Cardiac muscle cell (in vitro differentiated cells and primary cell): ENCODE results near the gene GMEB1. TPM values are rescaled to one million over a fixed set of nuclear protein-coding genes. Genes with fewer than 3 reads are reported as not detected.
"Not testable (repeated sequence)": the region's sequence is repeated elsewhere in the genome, so short reads cannot be mapped to it uniquely, and the experiment has no call there.

Source experiments
- DNase-seq, 2 donors: peaks; one replicate each; pipeline versions ENCODE4 v3.0.0 to v3.0.0-alpha.2; 2010 to 2017; ENCODE audit warnings: low read depth in 1 of 2, low spot score in 1 of 2
- H3K27ac ChIP-seq: fragments of 200-600 bp; sonication (generic); 2 replicates; pipeline ENCODE4 v1.5.1; 2016
- H3K27me3 ChIP-seq: fragments of 200-600 bp; sonication (generic); 2 replicates; pipeline ENCODE4 v1.6.0; 2016; ENCODE audit warnings: control low read depth
- H3K36me3 ChIP-seq: fragments of 200-600 bp; sonication (generic); 2 replicates; pipeline ENCODE4 v1.5.1; 2016; ENCODE audit warnings: control low read depth
- H3K4me1 ChIP-seq: fragments of 200-600 bp; sonication (generic); 2 replicates; pipeline ENCODE4 v1.8.1; 2017; ENCODE audit warnings: low read depth, mild to moderate bottlenecking, mixed run types
- H3K4me3 ChIP-seq: fragments of 200-600 bp; sonication (generic); 2 replicates; pipeline ENCODE4 v1.5.1; 2016; ENCODE audit warnings: mild to moderate bottlenecking
- H3K9me3 ChIP-seq: fragments of 200-600 bp; sonication (generic); 2 replicates; pipeline ENCODE4 v1.5.1; 2017; ENCODE audit warnings: low read depth, mild to moderate bottlenecking, control low read depth
- polyA plus RNA-seq: library from polyadenylated mRNA; unstranded; fragments of >200 nt; fragmentation: Nextera tagmentation; extraction: Ambion mirVana; gene quantifications from 2 replicates; pipeline ENCODE4 v1.2.1, GENCODE V29; 2016
- total RNA-seq: library from RNA; depleted of rRNA; stranded (reverse); fragments of >200 nt; gene quantifications from 2 replicates; pipeline ENCODE4 v1.2.3, GENCODE V29; 2016
- TF ChIP-seq, protein P1 (sequence below): IDR thresholded peaks from 2 replicates; pipeline ENCODE4 v1.5.1; 2012; ENCODE audit warnings: low read depth, mild to moderate bottlenecking, low read length

The GMEB1 gene
- total and polyA plus RNA-seq, 2 experiments from 2014 or later, result 7.5 to 7.6 TPM

DNA sequence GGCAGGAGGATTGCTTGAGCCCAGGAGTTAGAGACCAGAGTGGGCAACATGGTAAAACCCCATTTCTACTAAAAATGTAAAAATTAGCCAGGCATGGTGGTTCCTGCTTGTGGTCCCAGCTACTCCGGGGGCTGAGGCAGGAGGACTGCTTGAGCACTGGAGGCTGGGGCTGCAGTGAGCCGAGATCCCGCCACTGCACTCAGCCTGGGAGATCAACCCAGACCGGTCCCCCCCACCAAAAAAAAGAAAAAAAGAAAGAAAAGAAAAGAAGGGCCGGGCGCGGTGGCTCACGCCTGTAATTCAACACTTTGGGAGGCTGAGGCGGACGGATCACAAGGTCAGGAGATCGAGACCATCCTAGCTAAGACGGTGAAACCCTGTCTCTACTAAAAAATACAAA, 1.8 kb upstream of the GMEB1 start:
- Histone ChIP-seq H3K4me1 (peaks cover 7% of the 10 kb centered on the region), H3K27ac (no peak overlapping the region), H3K9me3 (no peaks in the 10 kb centered on the region), H3K4me3 (no peak overlapping the region), H3K27me3 (no peaks in the 10 kb centered on the region), H3K36me3 (no peaks in the 10 kb centered on the region)
- DNase-seq, result no peak
- TF ChIP-seq, protein P1, sequence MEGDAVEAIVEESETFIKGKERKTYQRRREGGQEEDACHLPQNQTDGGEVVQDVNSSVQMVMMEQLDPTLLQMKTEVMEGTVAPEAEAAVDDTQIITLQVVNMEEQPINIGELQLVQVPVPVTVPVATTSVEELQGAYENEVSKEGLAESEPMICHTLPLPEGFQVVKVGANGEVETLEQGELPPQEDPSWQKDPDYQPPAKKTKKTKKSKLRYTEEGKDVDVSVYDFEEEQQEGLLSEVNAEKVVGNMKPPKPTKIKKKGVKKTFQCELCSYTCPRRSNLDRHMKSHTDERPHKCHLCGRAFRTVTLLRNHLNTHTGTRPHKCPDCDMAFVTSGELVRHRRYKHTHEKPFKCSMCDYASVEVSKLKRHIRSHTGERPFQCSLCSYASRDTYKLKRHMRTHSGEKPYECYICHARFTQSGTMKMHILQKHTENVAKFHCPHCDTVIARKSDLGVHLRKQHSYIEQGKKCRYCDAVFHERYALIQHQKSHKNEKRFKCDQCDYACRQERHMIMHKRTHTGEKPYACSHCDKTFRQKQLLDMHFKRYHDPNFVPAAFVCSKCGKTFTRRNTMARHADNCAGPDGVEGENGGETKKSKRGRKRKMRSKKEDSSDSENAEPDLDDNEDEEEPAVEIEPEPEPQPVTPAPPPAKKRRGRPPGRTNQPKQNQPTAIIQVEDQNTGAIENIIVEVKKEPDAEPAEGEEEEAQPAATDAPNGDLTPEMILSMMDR, result no peak

DNA sequence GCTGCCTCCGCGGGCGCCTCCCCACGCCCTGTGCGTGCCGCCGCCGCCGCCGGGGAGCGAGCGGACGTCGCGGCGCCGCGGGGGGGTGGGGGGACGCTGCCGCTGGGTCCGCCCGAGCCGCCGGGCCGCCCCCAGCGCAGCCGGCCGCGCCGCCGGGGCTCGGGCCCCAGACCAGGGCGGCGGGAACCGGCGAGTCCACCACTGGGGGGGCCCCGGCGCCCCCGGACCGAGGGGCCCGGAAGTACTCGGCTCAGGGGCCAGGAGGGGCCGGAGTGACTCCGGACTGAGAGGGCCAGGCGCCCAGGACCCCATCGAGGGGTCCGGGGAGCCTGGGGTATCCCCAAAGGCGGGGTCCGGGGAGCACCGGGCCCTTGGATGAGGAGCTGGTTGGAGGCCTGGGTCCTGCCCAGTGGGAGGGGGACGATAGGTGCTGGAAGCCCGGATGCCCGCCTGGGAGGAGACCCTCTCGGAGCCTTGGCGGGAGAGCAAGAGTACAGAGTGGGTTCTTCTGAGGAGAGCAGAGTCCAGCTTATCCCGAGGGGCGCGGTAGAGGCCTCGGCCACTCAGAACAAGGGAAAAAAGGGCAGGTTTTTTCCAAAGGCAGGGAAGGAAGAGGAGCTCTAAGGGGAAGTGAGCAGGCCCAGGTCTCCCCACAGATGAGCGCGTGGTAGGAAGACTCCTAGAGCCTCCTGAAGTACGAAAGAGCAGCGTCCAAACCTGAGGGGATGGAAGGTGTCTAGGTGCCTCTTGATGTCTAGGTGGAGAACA, 556 bp downstream of the GMEB1 start:
- TF ChIP-seq, protein P1, result no peak
- H3K9me3 ChIP-seq, result no peaks in the 10 kb centered on the region
- H3K27me3 ChIP-seq, result no peaks in the 10 kb centered on the region
- peak overlapping the region; percentile 96 for H3K27ac ChIP-seq
- H3K4me1 ChIP-seq, result peaks cover 7% of the 10 kb centered on the region
- peak overlapping the region; percentile 89 for H3K4me3 ChIP-seq
- H3K36me3 ChIP-seq, result no peaks in the 10 kb centered on the region
- peak; percentile 42 to 62 for DNase-seq

DNA sequence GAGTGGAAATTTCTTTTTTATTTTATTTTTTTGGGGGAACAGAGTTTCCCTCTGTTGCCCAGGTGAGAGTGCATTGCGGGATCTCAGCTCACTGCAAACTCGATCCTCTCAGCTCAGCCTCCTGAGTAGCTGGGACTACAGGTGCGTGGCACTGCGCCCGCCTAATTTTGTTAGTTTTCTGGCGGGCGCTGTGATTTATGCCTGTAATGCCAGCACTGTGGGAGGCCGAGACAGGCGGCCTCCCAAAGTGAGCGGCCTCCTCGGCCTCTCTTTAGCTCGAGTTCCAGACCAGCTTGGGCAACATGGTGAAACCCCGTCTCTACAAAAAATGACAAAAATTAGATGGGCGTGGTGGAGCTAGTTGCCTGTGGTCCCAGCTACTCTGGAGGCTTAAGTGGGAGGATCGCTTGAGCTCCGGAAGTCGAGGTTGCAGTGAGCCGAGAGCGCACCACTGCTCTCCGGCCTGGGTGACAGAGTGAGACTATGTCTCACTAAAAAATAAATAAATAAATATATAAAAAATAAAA, 2.7 kb downstream of the GMEB1 start:
- H3K27me3 ChIP-seq, result no peaks in the 10 kb centered on the region
- H3K4me3 ChIP-seq, result no peak overlapping the region
- TF ChIP-seq, protein P1, result no peak
- H3K27ac ChIP-seq, result no peak overlapping the region
- H3K4me1 ChIP-seq, result peaks cover 7% of the 10 kb centered on the region
- no peaks in the 10 kb centered on the region for H3K36me3 ChIP-seq
- no peak for DNase-seq
- H3K9me3 ChIP-seq, result no peaks in the 10 kb centered on the region

DNA sequence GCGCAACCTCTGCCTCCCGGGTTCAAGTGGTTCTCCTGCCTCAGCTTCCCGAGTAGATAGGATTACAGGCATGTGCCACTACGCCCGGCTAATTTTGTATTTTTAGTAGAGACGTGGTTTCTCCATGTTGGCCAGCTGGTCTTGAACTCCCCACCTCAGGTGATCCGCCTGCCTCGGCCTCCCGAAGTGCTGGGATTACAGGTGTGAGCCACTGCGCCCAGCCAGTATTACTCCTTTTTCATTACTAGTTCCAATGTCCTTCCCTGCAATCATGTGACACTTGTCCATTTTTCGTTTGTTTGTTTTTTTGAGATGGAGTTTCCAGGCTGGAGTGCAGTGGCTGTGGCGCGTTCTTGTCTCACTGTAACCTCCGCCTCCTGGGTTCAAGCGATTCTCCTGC, 4.4 kb downstream of the GMEB1 start:
- not testable (repeated sequence) for H3K27ac ChIP-seq, H3K9me3 ChIP-seq, H3K4me1 ChIP-seq, H3K27me3 ChIP-seq, DNase-seq, H3K4me3 ChIP-seq, H3K36me3 ChIP-seq

DNA sequence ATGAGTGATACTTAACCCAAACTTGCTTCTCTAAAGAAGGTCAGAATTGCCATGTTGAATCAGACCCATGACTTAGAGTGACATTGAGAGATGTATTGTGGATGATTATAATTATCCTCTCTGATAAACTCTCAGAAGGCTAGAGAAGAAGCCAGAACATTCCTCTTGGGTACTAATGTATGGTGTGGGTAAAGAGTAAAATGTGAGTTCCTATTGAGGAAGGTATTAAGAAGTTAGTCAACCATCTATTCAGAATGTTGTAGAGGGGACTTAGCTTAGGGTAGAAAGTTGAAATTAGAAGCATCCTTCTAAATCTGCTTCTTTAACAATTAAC, 7.3 kb downstream of the GMEB1 start:
- H3K4me1 ChIP-seq, result no peaks in the 10 kb centered on the region
- no peak for DNase-seq
- TF ChIP-seq, protein P1, result no peak
- H3K36me3 ChIP-seq, result no peaks in the 10 kb centered on the region
- no peaks in the 10 kb centered on the region for H3K27me3 ChIP-seq
- no peaks in the 10 kb centered on the region for H3K9me3 ChIP-seq
- no peak overlapping the region for H3K4me3 ChIP-seq
- H3K27ac ChIP-seq, result no peak overlapping the region

DNA sequence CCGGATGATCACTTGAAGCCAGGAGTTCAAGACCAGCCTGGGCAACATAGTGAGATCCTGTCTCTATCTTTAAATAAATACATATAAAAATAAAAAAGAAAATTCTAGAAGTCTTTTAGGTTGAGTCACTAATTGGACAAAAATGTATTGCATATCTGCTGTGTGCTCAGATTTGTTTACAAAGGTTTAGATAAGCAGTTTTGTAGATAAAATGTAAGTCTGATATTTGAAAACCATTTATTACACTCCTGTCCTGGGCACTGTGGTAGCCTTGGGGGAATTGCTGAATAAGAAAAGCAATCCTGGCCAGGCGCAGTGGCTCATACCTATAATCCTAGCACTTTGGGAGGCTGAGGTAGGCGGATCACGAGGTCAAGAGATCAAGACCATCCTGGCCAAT, 11.6 kb downstream of the GMEB1 start:
- no peaks in the 10 kb centered on the region for H3K27me3 ChIP-seq

More for the DNA sequence above, 11.6 kb downstream of the GMEB1 start:
- no peaks in the 10 kb centered on the region for H3K9me3 ChIP-seq
- no peak overlapping the region for H3K4me3 ChIP-seq
- no peaks in the 10 kb centered on the region for H3K36me3 ChIP-seq
- TF ChIP-seq, protein P1, result no peak
- no peaks in the 10 kb centered on the region for H3K4me1 ChIP-seq
- DNase-seq, result no peak
- H3K27ac ChIP-seq, result no peak overlapping the region
